HG02798 (cell line): ENCODE data around the gene CLIP4.
"Not testable (repeated sequence)": the region's sequence is repeated elsewhere in the genome, so short reads cannot be mapped to it uniquely, and the experiment has no call there.

ENCODE experiments used
- ATAC-seq: cut with Tn5 transposase; IDR thresholded peaks from one replicate; pipeline ENCODE4 v1.9.1; 2021; ENCODE audit warnings: mild to moderate bottlenecking; ENCODE audit not compliant: unreplicated experiment, poor library complexity

The CLIP4 gene

GRCh38 chr2:29114946-29115609 lies at the start of gene CLIP4:
Gene CLIP4 (plus strand): TSS chr2:29115415. CDS start chr2:29121389, 5,974 bp downstream.
- peak; percentile 68 for ATAC-seq

- no peak for ATAC-seq
Observed at GRCh38 chr2:29066271-29066860, 48.8 kb upstream of the CLIP4 start.

GRCh38 chr2:29066997-29067605 lies 48.1 kb upstream of the CLIP4 start:
- ATAC-seq: no peak

GRCh38 chr2:29068513-29068912 lies 46.7 kb upstream of the CLIP4 start:
- no peak for ATAC-seq

GRCh38 chr2:29070526-29070925 lies 44.7 kb upstream of the CLIP4 start:
- ATAC-seq: no peak

GRCh38 chr2:29071032-29071975 lies 43.9 kb upstream of the CLIP4 start:
- ATAC-seq: no peak

- ATAC-seq: no peak
Observed at GRCh38 chr2:29072251-29072650, 43.0 kb upstream of the CLIP4 start.

GRCh38 chr2:29072971-29073725 lies 42.1 kb upstream of the CLIP4 start:
- ATAC-seq: no peak

GRCh38 chr2:29073933-29074332 lies 41.3 kb upstream of the CLIP4 start:
- ATAC-seq: no peak

- no peak for ATAC-seq
Observed at GRCh38 chr2:29074411-29074810, 40.8 kb upstream of the CLIP4 start, which contains the start of gene PCARE. Gene PCARE (minus strand): TSS chr2:29074523. CDS start chr2:29074261, 262 bp downstream.

- no peak for ATAC-seq
Observed at GRCh38 chr2:29075894-29076705, 39.1 kb upstream of the CLIP4 start.

GRCh38 chr2:29079887-29080286 lies 35.3 kb upstream of the CLIP4 start:
- no peak for ATAC-seq

- no peak for ATAC-seq
Observed at GRCh38 chr2:29080886-29081743, 34.1 kb upstream of the CLIP4 start.

GRCh38 chr2:29082804-29083495 lies 32.3 kb upstream of the CLIP4 start:
- ATAC-seq: no peak

GRCh38 chr2:29084554-29084953 lies 30.7 kb upstream of the CLIP4 start:
- ATAC-seq: no peak

GRCh38 chr2:29090311-29090710 lies 24.9 kb upstream of the CLIP4 start:
- not testable (repeated sequence) for ATAC-seq

GRCh38 chr2:29096969-29097368 lies 18.2 kb upstream of the CLIP4 start:
- ATAC-seq: no peak

- no peak for ATAC-seq
Observed at GRCh38 chr2:29097569-29097968, 17.6 kb upstream of the CLIP4 start.
